ENCODE results near the gene NEK9.

DNA sequence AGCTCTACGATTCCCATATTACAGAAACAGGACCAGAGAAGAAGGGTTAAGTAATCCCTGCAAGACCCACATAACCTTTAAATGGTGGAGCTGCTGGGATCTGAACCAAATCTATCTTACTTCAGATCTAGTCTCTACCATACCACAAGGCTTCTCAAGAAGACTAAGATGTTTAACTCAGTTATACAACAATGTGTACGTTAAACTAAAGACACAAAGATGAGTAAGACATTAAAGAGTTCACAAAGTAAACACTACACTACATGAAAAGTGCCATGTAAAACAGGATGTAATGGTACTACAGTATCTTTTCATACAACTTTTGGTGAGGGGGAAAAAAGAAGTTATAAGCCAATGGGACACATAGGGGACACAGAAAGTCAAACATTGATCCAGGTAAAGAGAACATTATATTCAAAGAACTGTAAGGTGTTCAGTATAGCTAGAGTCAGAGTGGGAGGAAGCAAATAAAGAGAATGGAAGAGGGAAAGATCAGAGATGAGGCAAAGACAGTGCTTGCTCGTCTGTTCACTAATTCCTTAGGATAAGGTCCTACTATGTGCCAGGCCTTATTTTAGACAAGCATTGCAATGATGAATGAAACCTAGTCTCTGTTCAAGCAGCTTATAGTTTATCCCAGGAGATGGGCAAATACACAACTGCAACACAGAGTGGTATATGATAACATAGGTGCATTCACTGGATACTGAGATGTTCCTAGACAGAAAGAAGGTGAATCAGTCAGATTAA is 41.9 kb upstream of the NEK9 start:
- TF ChIP-seq ZNF282 (CRISPR knock-in tag; IDR thresholded peaks at IDR 0.05) (no peak), SMC3 (conservative IDR thresholded peaks at IDR 0.05; ENCODE audit: insufficient read depth, low read depth, low read length) (no peak), FOXP1 (CRISPR knock-in tag; IDR thresholded peaks at IDR 0.05) (no peak), ZNF24 (IDR thresholded peaks at IDR 0.05) (no peak)
- TF ChIP-seq, protein P1, sequence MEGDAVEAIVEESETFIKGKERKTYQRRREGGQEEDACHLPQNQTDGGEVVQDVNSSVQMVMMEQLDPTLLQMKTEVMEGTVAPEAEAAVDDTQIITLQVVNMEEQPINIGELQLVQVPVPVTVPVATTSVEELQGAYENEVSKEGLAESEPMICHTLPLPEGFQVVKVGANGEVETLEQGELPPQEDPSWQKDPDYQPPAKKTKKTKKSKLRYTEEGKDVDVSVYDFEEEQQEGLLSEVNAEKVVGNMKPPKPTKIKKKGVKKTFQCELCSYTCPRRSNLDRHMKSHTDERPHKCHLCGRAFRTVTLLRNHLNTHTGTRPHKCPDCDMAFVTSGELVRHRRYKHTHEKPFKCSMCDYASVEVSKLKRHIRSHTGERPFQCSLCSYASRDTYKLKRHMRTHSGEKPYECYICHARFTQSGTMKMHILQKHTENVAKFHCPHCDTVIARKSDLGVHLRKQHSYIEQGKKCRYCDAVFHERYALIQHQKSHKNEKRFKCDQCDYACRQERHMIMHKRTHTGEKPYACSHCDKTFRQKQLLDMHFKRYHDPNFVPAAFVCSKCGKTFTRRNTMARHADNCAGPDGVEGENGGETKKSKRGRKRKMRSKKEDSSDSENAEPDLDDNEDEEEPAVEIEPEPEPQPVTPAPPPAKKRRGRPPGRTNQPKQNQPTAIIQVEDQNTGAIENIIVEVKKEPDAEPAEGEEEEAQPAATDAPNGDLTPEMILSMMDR (IDR thresholded peaks at IDR 0.05 in 2 of 3, conservative IDR thresholded peaks at IDR 0.05 in 1 of 3; ENCODE audit: insufficient read depth in 2 of 3, low read depth in 1 of 3, low read length in 3 of 3): no peak
- TF ChIP-seq, protein P2, sequence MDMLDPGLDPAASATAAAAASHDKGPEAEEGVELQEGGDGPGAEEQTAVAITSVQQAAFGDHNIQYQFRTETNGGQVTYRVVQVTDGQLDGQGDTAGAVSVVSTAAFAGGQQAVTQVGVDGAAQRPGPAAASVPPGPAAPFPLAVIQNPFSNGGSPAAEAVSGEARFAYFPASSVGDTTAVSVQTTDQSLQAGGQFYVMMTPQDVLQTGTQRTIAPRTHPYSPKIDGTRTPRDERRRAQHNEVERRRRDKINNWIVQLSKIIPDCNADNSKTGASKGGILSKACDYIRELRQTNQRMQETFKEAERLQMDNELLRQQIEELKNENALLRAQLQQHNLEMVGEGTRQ (CRISPR knock-in tag; IDR thresholded peaks at IDR 0.05): no peak
- TF ChIP-seq, protein P3, sequence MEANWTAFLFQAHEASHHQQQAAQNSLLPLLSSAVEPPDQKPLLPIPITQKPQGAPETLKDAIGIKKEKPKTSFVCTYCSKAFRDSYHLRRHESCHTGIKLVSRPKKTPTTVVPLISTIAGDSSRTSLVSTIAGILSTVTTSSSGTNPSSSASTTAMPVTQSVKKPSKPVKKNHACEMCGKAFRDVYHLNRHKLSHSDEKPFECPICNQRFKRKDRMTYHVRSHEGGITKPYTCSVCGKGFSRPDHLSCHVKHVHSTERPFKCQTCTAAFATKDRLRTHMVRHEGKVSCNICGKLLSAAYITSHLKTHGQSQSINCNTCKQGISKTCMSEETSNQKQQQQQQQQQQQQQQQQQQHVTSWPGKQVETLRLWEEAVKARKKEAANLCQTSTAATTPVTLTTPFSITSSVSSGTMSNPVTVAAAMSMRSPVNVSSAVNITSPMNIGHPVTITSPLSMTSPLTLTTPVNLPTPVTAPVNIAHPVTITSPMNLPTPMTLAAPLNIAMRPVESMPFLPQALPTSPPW (CRISPR knock-in tag; IDR thresholded peaks at IDR 0.05): no peak
